SIG-M5 treated with dmso at 0.1 percent for 504 hours (cell line): Measurements from ENCODE around the gene ATF4.

Experiments used
- DNase-seq: peaks from one replicate; lab custom pipeline; 2025; ENCODE audit not compliant: unreplicated experiment; lab: John Stamatoyannopoulos, UW

The ATF4 gene

DNA sequence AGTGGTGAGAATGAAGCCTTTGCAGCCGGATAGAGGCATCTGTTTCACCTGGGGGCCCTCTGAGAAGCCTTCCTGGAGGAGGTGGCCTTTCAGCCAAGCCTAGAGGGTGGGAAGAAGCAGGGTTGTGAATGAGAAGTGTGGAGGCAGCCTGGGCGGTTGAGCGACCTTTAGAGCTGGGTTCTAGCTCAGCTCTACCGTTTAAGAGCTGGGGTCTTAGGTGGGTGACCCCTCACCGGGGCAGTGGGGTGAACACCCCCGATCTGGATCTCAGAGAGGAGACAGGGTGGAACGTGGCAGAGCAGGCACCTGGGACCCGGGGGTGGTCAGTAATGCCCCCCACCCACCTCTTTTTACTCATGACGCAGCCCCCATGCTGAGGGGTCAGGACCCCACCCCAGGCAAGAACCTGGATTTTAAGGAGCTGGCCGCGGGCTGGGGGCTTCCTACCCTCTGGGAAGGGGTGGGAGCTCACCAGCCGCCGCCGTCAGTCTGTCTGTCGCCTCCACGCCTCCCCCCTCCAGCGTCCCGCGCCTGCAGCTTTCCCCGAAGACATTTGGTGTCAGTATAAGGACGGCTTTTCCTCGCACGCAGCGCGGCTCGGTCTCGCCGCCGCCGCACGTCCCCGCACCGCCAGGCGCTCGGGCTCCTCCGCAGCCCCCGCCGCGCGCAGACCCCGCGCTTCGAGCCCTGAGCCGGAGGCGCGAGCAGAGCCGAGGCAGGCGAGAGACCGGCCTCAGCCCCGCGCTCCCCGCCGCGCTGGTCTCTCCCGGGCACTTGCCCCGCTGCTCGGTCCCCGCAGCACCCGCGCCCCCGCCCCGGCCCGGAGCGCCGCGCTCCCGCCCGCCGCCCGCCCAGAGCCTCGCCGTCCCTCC is 36.8 kb downstream of the ATF4 start:
- no peak for DNase-seq

DNA sequence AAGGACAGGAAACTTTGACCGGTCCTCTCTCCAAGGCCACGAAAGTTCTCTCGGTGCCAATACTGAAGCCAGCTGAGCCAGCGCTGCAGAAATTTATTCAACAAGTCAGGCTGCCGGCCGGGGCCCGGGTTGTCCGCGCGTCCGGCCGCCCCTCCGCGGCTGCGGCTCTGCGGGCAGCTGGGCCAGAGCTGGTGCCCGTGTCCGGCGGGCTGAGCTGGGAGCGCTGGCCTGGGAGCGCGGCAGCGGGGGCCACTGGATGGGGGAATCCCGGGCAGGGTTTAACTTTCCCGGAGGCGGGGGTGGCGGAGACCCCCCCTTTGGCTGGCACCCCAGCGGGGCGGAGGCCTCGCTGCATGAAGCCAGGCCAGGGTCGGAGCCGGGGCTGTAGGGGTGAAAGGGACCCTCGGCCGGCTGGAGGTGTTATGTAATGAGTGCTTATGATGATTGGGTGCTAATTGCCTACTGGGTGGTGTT is 37.9 kb downstream of the ATF4 start:
- no peak for DNase-seq

DNA sequence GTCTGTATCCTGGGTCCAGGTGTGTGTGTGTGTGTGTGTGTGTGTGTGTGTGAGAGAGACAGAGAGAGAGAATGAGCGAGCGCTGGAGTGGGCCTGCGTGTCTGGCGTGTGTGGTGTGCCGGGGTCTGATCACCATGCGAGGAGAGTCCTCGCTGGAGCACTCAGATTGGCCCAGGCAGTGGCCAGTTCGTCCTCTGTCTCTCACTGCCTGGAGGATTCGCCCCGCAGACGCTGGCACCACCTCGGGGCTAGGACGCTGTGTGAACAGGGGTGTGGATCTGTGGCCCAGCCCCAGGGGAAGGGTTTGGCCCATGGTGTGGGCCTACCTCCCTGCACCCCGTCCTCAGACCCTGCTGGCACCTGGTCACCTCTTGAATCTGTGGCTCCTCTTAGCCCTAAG is 38.6 kb downstream of the ATF4 start:
- no peak for DNase-seq

DNA sequence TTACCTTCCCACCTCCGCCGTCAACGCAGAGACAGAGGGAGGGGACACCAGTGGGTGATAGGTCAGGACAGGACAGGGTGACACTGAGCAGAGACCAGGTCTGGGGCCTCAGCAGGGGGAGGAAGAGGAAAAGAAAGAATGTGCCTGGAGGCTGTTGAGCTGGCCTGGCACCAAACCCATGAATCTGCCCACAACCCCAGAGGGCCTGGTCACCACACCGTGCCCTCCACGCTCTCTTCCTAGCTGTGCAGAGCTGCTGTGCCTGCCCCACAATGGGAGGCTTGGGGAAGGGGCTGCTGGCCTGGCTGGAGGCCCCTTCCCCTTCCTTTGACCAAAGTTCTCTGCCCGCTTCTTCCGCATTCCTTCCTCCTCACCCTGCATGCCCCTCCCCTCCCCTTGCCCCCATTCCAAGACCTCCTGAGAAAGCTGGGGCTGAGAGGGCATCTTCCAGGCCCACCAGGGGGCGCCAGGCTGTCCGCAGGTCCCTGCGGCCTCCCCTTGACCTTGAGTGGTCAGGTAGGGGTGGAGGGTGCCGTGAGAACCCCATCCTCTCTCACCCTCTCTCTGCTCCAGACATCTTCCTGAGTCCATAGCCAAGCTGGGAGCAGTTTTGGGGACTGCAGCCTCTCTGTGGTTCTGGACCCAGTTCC is 39.2 kb downstream of the ATF4 start:
- no peak for DNase-seq

DNA sequence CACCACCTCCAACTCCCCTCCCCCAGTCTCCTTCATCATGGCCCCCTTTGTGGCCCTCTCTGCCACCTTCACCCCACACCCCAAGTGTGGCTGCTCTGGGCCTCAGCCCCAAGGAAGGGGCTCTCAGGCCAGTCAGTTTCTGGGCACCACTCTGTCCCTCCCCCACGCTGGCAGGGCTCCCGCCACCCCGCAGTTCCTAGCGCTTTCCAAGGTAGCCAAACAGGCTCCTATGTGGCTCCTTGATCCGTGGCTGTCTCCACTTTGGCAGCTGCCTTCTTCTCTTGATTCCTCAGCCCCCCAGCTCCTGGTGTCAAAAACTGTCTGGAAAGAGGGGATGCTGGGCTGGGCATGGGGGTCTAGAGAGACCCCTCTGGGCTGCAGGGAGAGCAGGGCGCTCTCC is 39.8 kb downstream of the ATF4 start:
- DNase-seq, result no peak

DNA sequence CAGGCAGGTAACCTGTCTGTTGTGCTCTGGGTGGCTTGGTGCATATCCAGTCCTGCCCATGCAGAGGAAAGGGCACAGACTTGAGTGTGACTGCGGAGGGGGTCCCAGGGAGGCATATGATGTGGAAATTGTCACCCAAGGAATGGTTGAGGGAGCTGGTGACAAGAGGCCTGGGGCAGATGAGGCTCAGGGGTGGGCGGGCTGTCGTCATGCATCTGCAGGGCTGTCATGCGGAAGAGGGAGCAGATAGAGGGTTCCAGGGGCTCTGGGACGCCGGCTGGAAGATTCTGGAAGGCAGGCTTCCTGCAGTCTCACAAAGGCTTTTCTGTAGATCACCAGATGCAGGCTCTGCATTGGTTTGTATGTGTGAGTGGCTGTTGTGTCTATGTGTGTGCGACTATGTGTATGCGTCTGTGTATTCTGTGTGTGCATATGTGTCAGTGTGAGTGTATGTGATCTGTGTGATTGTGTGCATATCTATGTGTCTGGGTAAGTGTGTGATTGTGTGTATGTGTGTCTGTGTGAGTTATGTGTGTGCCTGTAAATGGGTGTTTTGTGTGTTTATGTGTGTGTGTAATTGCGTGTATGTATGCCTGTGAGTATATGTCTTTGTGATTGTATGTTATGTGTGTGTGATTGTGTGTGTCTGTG is 42.6 kb downstream of the ATF4 start:
- no peak for DNase-seq

DNA sequence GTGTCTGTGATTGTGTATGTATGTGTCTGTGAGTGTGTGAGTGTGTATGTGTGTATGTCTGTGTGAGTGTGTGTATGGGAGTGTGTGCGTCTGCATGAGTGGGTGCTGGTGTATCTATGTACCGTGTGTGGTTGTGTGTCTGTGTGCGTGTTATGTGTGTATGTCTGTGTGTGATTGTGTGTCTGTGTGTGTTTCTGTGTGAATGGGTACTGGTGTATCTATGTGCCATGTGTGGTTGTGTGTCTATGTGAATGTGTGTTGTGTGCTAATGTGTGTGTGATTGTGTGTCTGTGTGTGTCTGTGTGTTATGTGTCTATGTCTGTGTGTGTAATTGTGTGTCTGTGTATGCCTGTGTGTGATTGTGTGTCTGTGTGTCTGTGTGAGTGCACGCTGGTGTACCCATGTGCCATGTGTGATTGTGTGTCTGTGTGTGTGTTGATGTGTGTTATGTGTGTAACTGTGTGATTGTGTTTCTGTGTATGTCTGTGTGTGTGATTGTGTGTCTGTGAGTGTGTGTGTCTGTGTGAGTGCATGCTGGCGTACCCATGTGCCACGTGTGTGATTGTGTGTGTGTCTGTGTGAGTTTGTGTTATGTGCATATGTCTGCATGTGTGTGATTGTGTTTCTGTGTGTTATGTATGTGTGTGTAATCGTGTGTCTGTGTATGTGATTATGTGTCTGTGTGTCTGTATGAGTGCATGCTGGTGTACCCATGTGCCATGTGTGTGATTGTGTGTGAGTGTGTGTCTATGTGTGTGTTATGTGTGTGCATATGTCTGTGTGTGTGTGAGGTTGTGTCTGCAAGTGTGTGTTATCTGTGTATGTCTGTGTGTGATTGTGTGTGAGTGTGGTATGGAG is 43.4 kb downstream of the ATF4 start:
- no peak for DNase-seq

DNA sequence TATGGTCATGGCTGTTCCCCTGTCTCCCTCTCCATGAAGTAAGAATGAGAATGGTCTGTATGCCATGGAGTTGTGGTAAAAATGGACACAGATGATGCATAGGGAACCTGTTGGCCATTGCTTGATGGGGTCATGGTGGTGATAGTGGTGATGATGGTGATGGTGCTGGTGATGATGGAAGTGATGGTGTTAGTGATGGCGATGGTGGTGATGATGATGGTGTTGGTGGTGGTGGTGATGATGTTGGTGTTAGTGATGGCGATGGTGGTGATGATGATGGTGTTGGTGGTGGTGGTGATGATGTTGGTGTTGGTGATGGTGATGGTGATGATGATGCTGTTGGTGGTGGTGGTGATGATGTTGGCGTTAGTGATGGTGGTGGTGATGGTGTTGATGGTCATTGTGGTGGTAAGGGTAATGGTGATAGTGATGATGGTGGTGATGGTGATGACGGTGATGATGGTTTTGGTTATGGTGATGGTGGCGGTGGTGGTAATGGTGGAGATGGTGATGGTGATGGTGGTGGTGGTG is 45.1 kb downstream of the ATF4 start:
- DNase-seq, result no peak

DNA sequence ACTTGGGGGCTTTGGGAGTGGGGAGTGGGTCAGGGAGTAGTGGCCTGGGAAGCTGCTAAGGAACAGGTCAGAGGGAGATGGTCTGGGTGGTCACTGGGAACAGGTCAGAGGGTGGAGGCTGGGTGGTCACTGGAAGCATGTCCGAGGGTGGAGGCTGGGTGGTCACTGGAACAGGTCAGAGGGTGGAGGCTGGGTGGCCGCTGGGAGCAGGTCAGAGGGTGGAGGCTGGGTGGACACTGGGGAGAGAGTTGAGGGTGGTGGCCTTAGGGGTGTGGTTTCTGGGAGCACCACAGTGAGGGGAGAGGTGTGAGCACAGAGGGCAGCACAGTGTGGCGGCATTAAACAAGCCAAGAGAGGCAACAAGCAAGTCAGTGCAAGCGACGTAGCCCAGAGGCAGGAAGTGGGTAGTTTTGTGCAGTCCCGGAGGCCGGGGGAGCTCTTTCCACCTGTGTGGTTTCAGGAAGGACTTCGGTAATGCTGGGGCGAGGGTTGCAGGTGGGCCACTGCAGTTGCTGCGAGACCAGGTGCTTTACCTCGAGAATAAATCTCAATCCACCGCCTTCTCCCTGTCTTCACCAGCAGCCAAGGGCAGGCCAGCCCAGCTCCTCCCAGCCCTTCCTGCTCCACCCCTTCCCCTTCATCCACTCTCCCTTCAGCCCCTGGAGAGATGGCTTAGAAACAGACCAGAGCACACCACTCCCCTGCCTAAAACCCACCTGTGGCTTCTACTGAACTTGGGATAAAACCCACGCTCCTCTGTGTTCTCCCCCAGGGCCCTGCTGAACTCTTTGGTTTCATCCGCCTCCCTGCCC is 47.0 kb downstream of the ATF4 start:
- DNase-seq, result no peak

DNA sequence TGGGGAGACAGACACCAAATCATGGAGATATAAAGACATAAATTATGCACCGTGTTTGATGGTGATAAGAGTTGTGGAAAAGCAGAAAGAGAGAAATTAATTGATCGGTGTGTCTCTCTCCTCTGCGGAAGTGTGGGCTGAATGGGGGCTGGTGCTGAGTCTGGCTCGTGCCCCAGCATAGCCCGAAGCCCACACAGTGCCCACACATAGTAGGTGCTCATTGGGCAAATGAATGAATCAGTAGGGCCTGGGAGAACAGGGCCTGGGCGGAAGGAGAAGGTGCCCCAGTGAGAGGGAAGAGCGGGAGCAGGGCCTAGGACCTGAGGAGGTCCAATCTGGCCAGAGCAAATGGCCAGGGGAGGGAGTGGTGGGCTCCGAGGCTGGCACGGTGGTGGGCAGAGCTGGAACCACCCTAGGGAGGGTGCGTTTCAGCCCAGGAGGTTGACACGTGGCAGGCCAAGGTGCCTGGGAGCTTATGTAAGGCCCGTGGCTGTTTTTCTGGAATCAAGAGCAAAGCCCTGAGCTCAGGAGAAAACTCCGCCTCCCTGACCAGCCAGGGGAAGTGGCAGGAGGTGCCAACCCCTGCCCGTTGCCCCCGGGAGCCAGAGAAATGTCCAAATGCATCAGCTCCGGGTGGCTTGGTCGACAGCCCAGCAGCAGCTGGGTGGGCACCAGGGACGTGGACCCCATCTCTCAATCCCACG is 48.1 kb downstream of the ATF4 start:
- DNase-seq, result no peak

DNA sequence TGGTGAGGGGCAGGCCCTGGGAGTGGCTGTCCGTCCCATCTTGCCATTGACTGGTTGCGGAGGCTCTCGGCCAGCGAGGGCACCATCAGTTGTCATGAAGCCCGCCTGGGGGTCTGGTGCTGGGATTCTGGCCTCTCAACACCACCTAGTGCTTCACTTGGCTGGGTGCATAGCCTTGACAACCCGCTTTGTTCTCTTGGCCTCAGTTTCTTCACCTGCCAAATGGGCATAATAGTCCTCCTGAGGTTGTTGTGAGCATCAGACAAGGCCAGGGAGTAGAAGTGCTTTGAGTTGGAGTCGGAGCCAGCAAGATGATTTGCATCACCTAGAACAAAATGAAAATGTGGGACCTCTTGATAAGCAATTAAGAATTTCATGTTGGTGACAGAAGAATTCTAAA is 48.7 kb downstream of the ATF4 start:
- DNase-seq, result no peak

DNA sequence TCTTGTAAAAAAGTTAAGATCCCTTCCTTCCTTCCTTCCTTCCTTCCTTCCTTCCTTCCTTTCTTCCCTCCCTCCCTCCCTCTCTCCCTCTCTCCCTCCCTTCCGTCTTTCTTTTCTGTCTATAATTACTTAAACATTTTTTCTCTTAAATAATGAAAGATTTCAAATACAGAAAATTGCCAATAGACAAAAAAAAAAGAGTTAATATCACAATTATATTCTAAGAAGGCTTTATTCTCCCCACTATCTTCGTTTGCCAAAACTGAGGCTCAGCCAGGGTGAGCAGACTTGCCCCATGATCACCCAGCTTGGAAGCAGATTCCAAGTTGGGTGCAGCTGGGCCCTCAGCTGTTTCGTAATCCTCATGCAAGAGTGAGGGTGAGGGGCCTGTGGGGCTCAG is 49.9 kb downstream of the ATF4 start:
- DNase-seq, result no peak

DNA sequence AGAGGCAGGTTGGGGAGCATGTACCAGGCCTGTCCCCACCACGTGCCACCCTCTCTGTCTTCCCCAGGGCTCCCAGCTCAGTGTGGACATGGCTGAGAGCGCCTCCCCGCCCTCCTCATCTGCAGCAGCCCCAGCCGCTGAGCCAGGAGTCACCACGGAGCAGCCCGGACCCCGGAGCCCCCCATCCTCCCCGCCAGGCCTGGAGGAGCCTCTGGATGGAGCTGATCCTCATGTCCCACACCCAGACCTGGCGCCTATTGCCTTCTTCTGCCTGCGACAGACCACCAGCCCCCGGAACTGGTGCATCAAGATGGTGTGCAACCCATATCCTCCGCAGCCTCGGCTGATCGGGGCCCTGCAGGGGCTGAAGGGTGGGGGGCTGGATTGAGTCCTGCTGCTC is 50.3 kb downstream of the ATF4 start, which contains the start of gene CACNA1I:
CACNA1I (plus strand) TSS at position 89 of the 400 bp plus-strand sequence; CDS start at position 89, 0 bp downstream.
- no peak for DNase-seq

DNA sequence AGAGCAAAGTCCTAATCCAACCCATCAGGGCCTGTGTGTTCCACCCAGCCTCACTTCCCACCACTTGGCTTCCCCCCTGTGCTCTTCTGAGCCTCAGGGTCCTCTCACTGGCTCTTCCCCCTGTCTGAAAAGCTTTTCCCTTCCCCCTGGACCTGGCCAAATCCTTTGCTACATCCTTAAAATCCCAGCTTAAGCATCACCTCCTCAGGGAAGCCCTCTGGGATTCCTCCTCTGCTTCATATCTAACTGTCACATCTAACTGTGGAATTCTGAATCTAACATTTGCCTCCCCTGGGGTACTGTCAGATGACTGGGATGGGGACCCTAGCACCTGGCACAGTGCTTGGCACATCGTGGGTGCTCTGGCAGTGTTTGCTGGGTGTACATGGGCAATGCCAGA is 51.2 kb downstream of the ATF4 start:
- DNase-seq, result no peak
